ENCODE data around the gene PDSS2.

GRCh38 chr6:107217248-107217647 lies 242.1 kb downstream of the PDSS2 start:
- TF ChIP-seq CTCF (conservative IDR thresholded peaks at IDR 0.05; ENCODE audit: low read length) (no peak), EZH2phosphoT487 (IDR thresholded peaks at IDR 0.05; ENCODE audit: borderline replicate concordance) (no peak)
